GM20431 (cell line): ENCODE data around the gene IGIP.

Experiments
- in situ Hi-C: fragments of 300-500 bp; cut with MseI, MboI; formaldehyde crosslinking; loops from one replicate; pipeline ENCODE4 v1.15.0; 2020; ENCODE audit warnings: low sequenced_read_pairs; ENCODE audit not compliant: unreplicated experiment

The IGIP gene

DNA sequence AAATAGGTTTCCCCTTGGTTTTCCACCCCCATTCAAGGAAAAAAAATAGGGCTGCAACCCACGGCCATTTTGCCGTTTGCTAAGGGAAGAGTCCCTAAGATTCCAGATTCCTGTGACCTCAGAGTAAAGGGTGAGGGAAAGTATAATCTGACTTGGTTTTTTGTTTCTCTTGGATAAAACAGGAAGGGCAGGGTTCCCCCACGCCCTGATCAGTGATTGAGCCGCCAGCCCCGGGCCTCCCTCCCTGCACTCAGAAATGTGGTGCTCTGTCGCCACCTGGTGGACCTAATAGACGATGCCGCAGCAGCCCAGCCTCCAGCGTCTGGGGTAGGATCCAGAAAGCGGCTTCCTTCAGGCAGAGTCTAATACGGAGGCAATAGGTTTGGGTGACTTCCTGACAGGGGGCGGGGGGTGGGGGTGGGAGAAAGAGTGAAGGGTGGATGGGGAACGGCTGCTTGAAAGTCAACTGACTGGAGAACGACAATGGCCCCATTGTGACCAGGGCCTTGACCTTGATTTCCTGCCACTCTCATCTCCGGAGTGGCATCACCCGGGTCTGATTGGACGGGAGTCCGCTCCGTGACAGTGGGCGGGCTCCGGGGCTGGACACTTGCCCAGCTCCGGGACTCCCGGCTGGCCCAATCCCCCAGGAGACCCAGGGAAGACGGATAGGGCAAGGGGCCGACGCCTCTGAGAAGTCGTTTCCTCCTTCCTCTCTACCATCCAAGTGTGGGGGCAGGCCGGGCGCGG, 31.5 kb downstream of the IGIP start:
- in situ Hi-C loops, result loop anchor here (25.0 kb wide), 1 partner anchor 370 kb away; the partner anchor contains the start of gene PSD2

DNA sequence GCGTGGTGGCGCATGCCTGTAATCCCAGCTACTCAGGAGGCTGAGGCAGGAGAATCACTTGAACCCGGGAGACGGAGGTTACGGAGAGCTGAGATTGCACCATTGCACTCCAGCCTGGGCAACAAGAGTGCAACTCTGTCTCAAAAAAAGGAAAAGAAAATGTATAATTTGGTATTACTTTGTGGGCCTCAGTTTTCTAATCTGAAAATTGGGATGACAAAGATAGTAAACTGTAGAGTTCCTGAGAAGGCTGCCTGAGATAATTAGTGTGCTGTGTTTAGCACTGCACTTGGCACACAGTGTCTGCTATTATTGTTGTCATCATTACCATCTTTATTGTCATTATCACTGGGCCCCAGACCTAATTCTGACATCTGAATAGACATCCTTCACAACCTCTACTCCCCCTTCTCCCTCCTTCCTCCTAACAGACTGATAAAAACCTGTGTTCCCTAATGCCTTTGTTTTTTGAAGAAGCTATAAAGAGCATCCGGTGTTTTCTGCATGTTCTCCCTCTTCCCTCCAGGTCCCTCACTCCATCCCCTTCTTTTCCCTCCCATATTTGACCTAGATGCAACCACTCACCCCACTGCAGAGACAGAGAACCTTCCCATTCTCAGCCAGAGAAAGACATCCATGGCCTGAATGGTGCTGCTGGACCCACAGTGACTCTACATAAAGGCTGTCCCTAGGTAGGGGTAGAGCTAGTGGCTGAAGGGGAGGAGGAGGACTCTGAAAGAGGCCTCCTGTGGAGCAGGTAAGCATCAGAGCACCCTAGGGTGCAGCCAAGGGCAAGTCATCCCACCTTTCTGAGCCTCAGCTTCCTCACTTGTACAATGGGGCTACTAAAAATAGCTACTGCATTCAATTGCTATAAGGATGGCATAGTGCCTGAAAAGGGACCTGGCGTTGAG, 33.5 kb downstream of the IGIP start:
- in situ Hi-C loops, result loop anchor here (25.0 kb wide), 1 partner anchor 372 kb away; the partner anchor contains the start of gene PSD2

- in situ Hi-C loops, result loop anchor here (25.0 kb wide), 1 partner anchor 375 kb away; the partner anchor contains the start of gene PSD2
Observed at GRCh38 chr5:140162275-140162674, 36.5 kb downstream of the IGIP start.

- in situ Hi-C loops, result loop anchor here (25.0 kb wide), 1 partner anchor 375 kb away; the partner anchor contains the start of gene PSD2
Observed at GRCh38 chr5:140162781-140163180, 37.0 kb downstream of the IGIP start.

GRCh38 chr5:140165101-140165922, 39.6 kb downstream of the IGIP start:
- in situ Hi-C loops, result loop anchor here (25.0 kb wide), 1 partner anchor 378 kb away; the partner anchor contains the start of gene PSD2

- in situ Hi-C loops, result loop anchor here (25.0 kb wide), 1 partner anchor 379 kb away; the partner anchor contains the start of gene PSD2
Observed at GRCh38 chr5:140165923-140166270, 40.2 kb downstream of the IGIP start.

DNA sequence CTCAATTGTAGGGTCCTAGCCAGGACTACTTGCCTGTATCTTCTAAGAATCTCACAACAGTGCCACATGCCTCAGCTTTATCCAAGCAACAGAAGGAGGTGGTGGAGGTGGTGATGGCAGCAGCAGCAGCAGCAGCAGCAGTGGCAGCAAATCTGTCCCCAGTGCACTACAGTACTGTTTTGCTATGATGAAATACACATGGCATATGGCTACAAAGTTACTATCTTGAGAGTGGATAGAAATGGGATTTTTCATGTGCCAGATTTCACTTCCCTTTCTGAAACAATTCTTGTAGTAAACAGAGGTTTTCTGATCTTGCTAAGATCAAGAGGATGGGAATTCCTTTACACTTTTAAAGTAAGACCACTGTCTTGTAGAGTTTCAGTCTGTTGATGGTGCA, 41.2 kb downstream of the IGIP start:
- in situ Hi-C loops, result loop anchor here (25.0 kb wide), 1 partner anchor 380 kb away; the partner anchor contains the start of gene PSD2

GRCh38 chr5:140168371-140168770, 42.6 kb downstream of the IGIP start:
- in situ Hi-C loops, result loop anchor here (25.0 kb wide), 1 partner anchor 381 kb away; the partner anchor contains the start of gene PSD2

DNA sequence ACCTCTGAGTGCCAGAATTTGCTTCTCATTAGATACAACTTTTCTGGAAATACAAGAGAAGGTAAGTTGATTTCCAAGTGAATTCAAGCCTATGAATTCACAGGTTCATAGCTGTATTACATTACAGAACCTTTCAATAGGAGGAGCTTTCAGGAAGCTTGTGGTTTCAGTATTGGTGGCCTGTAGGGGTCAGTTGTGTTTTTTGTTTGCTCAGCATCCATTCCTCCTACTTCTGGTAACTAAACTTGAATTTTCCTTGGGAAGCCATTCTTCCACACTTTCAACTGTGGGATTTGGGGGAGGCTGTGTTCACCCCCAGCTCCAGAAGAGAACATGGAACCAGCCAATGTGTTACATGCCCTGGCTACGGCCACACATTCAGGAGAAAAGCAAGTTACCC, 43.7 kb downstream of the IGIP start:
- in situ Hi-C loops, result loop anchor here (25.0 kb wide), 1 partner anchor 382 kb away; the partner anchor contains the start of gene PSD2

DNA sequence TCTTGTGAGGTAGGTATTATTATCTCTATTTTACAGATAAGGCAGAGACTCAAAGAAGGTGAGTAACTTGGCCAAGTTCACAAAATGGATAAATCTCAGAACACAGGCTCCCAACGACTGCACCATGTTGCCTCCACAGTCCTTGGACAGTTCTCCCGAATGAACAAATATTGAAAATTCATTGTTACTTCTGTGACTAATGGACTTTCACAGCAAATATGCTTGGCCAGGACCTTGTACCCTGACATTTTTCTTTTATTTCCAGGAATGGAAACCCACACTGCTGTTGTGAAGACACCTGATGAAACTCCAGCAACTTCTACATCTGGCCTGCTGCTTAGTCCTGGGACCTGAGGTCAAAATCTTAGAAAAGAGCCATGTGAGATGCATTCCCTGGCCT, 46.7 kb downstream of the IGIP start:
- in situ Hi-C loops, result loop anchor here (25.0 kb wide), 1 partner anchor 385 kb away; the partner anchor contains the start of gene PSD2

- in situ Hi-C loops, result loop anchor here (25.0 kb wide), 1 partner anchor 387 kb away; the partner anchor contains the start of gene PSD2
Observed at GRCh38 chr5:140174014-140174413, 48.3 kb downstream of the IGIP start.

DNA sequence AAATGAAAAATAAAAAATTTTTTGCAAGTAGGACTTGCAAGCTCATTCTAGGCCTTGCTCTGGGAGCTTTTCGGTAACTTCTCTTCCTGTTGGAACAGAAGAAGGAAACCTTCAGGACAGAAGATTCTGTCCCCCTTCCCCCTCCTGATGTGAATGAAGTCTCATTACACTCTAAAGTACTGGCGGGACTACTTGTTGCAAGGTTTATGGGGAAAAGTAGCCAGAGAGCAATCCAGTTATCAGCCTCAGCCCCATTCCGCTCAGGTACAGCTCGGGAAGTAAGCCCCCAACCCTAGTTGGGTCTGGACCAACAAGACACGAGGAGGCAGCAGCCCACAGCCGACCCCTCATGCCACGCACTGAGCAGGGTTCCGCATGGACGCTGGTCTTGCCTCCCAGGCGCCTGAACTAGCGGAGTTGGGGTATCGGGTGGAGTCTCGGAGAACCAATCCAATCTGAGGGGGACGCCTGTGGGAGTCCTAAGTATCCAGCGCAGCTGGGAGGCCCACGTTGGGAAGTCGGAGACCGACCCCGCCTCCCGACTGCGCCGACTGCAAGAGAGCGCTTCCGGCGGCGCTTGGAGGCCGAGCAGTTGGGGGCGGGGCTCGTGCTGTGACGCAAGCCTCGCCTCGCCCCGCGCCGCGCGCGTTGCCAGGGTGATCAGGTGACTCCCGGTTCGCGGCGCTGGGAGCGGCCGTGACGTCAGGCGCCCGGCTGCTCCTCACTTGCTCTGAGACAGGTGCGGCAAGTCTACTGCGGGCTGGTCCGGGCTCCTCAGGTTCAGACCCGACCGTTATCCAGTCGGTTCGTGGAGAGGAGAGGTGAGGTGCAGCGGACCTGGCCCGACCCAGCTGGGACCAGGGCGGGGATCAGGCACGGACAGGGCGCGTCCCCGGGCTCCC, 49.0 kb downstream of the IGIP start, which contains the start of gene CYSTM1:
Gene CYSTM1 (plus strand): TSS at position 724 of the 902 bp plus-strand sequence. CDS start 19,278 bp downstream, outside the sequence.
- in situ Hi-C loops, result loop anchor here (25.0 kb wide), 1 partner anchor 387 kb away; the partner anchor contains the start of gene PSD2

DNA sequence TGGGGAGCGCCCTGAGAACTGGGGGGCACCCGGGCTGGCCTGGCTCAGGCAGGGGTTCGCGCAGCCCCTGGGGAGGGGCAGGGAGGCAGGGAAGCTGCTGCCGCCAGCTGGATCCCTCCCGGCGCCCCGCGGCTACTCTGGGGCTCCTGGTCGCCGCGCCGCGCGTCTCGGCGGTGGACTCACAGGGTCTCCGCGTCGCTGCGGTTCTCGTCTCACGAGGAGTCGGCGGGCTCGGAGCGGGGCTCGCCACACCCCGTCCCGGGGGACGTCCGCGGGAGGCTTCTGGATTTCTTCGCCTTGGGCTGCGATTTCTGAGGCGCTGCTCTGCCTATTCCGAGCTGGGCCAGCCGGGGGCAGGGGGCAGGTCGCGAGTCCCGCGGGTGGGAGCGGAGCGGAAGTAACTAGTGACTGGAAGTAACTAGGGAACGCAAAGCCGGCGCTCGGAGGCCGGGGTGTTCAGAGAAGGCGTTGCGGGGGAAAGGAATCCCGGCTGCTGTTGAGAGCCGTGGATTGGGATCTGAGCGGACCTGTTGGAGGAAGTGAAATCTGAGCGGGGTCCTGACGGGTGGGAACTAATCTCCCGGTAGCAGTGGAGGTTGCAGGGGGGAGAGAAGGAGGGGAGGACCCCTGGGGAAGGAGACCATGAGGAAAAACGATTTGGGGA, 49.8 kb downstream of the IGIP start:
- in situ Hi-C loops, result no loop called here

DNA sequence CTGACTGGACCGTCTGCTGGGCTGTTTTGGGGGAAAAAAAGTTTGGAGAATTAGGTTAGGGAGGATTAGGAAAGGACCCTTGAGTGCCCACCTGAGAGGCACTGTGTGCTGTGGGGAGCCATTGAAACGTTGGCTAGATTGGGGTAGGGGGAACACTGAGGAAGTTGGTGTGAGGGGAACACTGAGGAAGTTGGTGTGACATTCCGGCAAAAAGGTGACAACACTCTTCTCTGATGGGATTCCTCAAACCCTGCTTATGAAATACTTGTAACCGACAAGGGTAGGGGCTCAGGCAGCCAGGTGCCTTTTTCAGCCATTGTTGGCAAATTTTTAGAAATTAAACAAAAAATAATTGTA, 50.3 kb downstream of the IGIP start:
- in situ Hi-C loops, result no loop called here

DNA sequence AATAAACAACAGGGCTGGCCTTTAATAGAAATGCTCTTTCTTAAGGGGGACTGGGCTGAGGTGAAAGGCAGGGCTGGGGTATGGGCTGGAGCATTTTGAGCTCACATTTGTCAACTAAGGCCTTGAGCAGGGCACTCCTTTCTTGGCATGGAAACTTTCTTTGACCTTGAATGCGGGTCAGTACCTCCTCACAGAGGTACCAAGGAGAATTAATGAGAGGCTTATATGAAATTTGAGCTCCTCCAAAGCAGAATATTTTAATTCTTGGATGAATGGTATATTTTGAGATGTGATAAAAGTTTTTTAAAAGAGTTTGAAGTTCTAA, 52.3 kb downstream of the IGIP start:
- in situ Hi-C loops, result no loop called here

DNA sequence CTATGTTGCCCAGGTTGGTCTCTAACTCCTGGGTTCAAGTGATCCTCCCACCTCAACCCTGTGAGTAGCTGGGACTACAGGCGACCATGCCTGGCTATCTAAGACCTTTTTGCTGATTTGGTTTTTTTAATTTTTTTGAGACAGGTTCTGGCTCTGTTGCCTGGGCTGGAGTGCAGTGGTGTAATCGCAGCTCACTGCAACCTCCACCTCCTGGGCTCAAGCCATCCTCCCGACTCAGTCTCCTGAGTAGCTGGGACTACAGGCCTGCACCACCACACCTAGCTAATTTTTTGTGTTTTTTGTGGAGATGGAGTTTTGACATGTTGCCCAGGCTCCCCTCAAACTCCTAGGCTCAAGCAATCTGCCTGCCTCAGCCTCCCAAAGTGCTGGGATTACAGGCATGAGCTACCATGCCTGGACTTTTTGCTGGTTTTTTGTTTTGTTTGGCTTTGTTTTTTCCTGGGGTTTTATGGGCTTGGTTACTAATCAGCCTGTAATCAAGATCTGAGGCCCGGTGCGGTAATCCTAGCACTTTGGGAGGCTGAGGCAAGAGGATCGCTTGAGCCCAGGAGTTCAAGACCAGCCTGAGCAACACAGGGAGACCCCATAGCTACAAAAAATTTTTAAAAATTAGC, 52.9 kb downstream of the IGIP start:
- in situ Hi-C loops, result no loop called here
